Panc1 (cell line): ENCODE data around the gene PPP1R8. TPM values are rescaled to one million over a fixed set of nuclear protein-coding genes. Genes with fewer than 3 reads are reported as not detected.
"Not testable (repeated sequence)": the region's sequence is repeated elsewhere in the genome, so short reads cannot be mapped to it uniquely, and the experiment has no call there.

Experiments used
- ATAC-seq: fragments of 200-7000 bp; cut with Tn5 transposase; 2 replicates; pipeline ENCODE4 v1.9.1; 2020; ENCODE audit warnings: mild to moderate bottlenecking, moderate library complexity
- BruUV-seq: library from RNA; stranded (reverse); fragments of 400-500 nt; replicated peaks from 2 replicates; lab custom pipeline; 2021; lab: Mats Ljungman, UMichigan
- CTCF ChIA-PET: fragments of 300-600 bp; sonication (Branson Sonifier 250); formaldehyde crosslinking; loops from one replicate; lab custom pipeline; 2022; ENCODE audit warnings: antibody characterized with exemption; lab: Charles Lee
- POLR2A ChIA-PET: fragments of 300-600 bp; sonication (Branson Sonifier 250); formaldehyde crosslinking; loops from one replicate; lab custom pipeline; 2022; ENCODE audit warnings: antibody characterized with exemption; lab: Charles Lee
- DNase-seq: peaks from one replicate; pipeline ENCODE4 v3.0.0-alpha.2; 2010; ENCODE audit warnings: low read depth, low spot score
- H3K27ac ChIP-seq: 2 replicates; pipeline ENCODE4 v1.5.1; 2011; ENCODE audit warnings: mild to moderate bottlenecking, low read length, inconsistent platforms
- H3K27me3 ChIP-seq: fragments of 200-500 bp; sonication (Bioruptor generic); 2 replicates; pipeline ENCODE4 v1.6.0; 2014; ENCODE audit warnings: low read length, inconsistent platforms; ENCODE audit not compliant: control insufficient read depth, insufficient read depth
- H3K36me3 ChIP-seq: fragments of 200-500 bp; sonication (Bioruptor generic); 2 replicates; pipeline ENCODE4 v1.5.1; 2014; ENCODE audit warnings: inconsistent platforms, mild to moderate bottlenecking, low read length, moderate library complexity; ENCODE audit not compliant: control insufficient read depth, insufficient read depth
- H3K4me1 ChIP-seq: 2 replicates; pipeline ENCODE4 v1.5.1; 2011; ENCODE audit warnings: inconsistent platforms, mild to moderate bottlenecking, low read length, moderate library complexity; ENCODE audit not compliant: control insufficient read depth, insufficient read depth
- H3K4me3 ChIP-seq, 2 experiments: 2 replicates each; pipeline ENCODE4 v1.5.1; 2011 to 2012; ENCODE audit warnings: low read depth in 2 of 2, low read length in 2 of 2, mild to moderate bottlenecking in 2 of 2, inconsistent platforms in 1 of 2, moderate library complexity in 1 of 2
- H3K9me3 ChIP-seq: fragments of 200-500 bp; sonication (Bioruptor generic); 2 replicates; pipeline ENCODE4 v1.5.1; 2014; ENCODE audit warnings: low read depth, mild to moderate bottlenecking, inconsistent platforms, low read length, moderate library complexity; ENCODE audit not compliant: control insufficient read depth, insufficient read depth
- CTCF ChIP-seq: fragments of 450-650 bp; IDR thresholded peaks from 2 replicates; pipeline ENCODE4 v1.5.1; 2017; ENCODE audit warnings: mild to moderate bottlenecking
- POLR2AphosphoS5 ChIP-seq: IDR thresholded peaks from 2 replicates; pipeline ENCODE4 v1.6.1; 2012; ENCODE audit warnings: mild to moderate bottlenecking, low read depth, low read length, moderate library complexity
- REST ChIP-seq, 2 experiments: IDR thresholded peaks; 2 replicates each; pipeline ENCODE4 v1.6.1; 2011 to 2012; ENCODE audit warnings: low read depth in 2 of 2, control low read depth in 1 of 2, low read length in 1 of 2, mild to moderate bottlenecking in 1 of 2, moderate library complexity in 1 of 2; ENCODE audit not compliant: insufficient read depth in 1 of 2
- SIN3A ChIP-seq: IDR thresholded peaks from 2 replicates; pipeline ENCODE4 v1.6.1; 2012; ENCODE audit warnings: low read depth, mild to moderate bottlenecking, low read length, moderate library complexity, borderline replicate concordance; ENCODE audit not compliant: insufficient read depth
- TCF7L2 ChIP-seq: IDR thresholded peaks from 2 replicates; pipeline ENCODE4 v1.6.1; 2011; ENCODE audit warnings: mild to moderate bottlenecking, low read depth, low read length, inconsistent platforms
- in situ Hi-C: cut with HindIII; loops from 2 replicates; pipeline ENCODE4 v1.10.0; 2016; ENCODE audit warnings: low sequenced_read_pairs, low pct_unique_long_range_greater_than_20kb
- intact Hi-C: fragments of 100-400 bp; cut with micrococcal nuclease; formaldehyde crosslinking; loops from one replicate; pipeline ENCODE4 v1.10.0; 2022; ENCODE audit not compliant: unreplicated experiment
- total RNA-seq: library from RNA; stranded (reverse); gene quantifications from one replicate; pipeline ENCODE4 v1.2.1, GENCODE V29; 2021; ENCODE audit not compliant: unreplicated experiment

The PPP1R8 gene
- total RNA-seq, 1 experiment from 2014 or later, result 59.7 TPM

- ChIA-PET CTCF (no interaction called here), POLR2A (no interaction called here)
- ATAC-seq, result no peak
- TF ChIP-seq REST (IDR thresholded peaks at IDR 0.05; ENCODE audit: insufficient read depth in 1 of 2, low read depth in 2 of 2, low read length in 1 of 2) (no peak), POLR2AphosphoS5 (no peak), TCF7L2 (no peak), CTCF (no peak), SIN3A (no peak)
- BruUV-seq, result no TSS peak
- H3K36me3 ChIP-seq, result no peaks in the 10 kb centered on the region
- no peak for DNase-seq
- no peaks in the 10 kb centered on the region for H3K27me3 ChIP-seq
- no peak overlapping the region for H3K4me3 ChIP-seq
- H3K9me3 ChIP-seq, result no peaks in the 10 kb centered on the region
- intact Hi-C loops, result no loop called here
- in situ Hi-C loops, result no loop called here
- no peak overlapping the region for H3K27ac ChIP-seq
- no peaks in the 10 kb centered on the region for H3K4me1 ChIP-seq
Observed at GRCh38 chr1:27787895-27788294, 42.7 kb upstream of the PPP1R8 start.

- in situ Hi-C loops, result no loop called here
- intact Hi-C loops, result no loop called here
- no TSS peak for BruUV-seq
- ChIA-PET CTCF (no interaction called here), POLR2A (no interaction called here)
- Histone ChIP-seq H3K36me3 (no peaks in the 10 kb centered on the region), H3K27ac (no peak overlapping the region), H3K9me3 (no peaks in the 10 kb centered on the region), H3K27me3 (no peaks in the 10 kb centered on the region), H3K4me1 (no peaks in the 10 kb centered on the region), H3K4me3 (no peak overlapping the region)
- no peak for ATAC-seq
- no peak for TF ChIP-seq REST (IDR thresholded peaks at IDR 0.05; ENCODE audit: insufficient read depth in 1 of 2, low read depth in 2 of 2, low read length in 1 of 2)
- no peak for TF ChIP-seq POLR2AphosphoS5
- TF ChIP-seq TCF7L2, result no peak
- no peak for TF ChIP-seq SIN3A
- TF ChIP-seq CTCF, result no peak
- DNase-seq, result no peak
Observed at GRCh38 chr1:27789540-27790041, 41.0 kb upstream of the PPP1R8 start.

- intact Hi-C loops, result not testable (repeated sequence)
Observed at GRCh38 chr1:27790270-27790669, 40.3 kb upstream of the PPP1R8 start.

More at GRCh38 chr1:27790270-27790669, 40.3 kb upstream of the PPP1R8 start:
- H3K27ac ChIP-seq, H3K27me3 ChIP-seq, BruUV-seq, H3K36me3 ChIP-seq, DNase-seq, in situ Hi-C loops, H3K9me3 ChIP-seq, ATAC-seq, H3K4me1 ChIP-seq, POLR2A ChIA-PET, CTCF ChIA-PET, H3K4me3 ChIP-seq: not testable (repeated sequence)
